GM10248 (cell line): ENCODE measurements around the gene SPINK5.

Experiments used
- CTCF ChIA-PET: fragments of 300-600 bp; sonication (Branson Sonifier 250); formaldehyde crosslinking; extraction: SDS; loops from one replicate; lab custom pipeline; 2021; ENCODE audit warnings: antibody characterized with exemption; lab: Yijun Ruan, JAX
- POLR2A ChIA-PET: fragments of 350-650 bp; sonication (Branson Sonifier 250); formaldehyde crosslinking; extraction: SDS; loops from one replicate; lab custom pipeline; 2020; ENCODE audit warnings: antibody characterized with exemption; lab: Yijun Ruan, JAX
- DNase-seq: peaks from one replicate; pipeline ENCODE4 v3.0.0; 2012; ENCODE audit errors: extremely low spot score
- CTCF ChIP-seq: IDR thresholded peaks from 2 replicates; pipeline ENCODE4 v1.5.1; 2012; ENCODE audit warnings: mild to moderate bottlenecking, low read depth; ENCODE audit errors: extremely low read depth, missing control alignments, control extremely low read depth

Gene SPINK5

DNA sequence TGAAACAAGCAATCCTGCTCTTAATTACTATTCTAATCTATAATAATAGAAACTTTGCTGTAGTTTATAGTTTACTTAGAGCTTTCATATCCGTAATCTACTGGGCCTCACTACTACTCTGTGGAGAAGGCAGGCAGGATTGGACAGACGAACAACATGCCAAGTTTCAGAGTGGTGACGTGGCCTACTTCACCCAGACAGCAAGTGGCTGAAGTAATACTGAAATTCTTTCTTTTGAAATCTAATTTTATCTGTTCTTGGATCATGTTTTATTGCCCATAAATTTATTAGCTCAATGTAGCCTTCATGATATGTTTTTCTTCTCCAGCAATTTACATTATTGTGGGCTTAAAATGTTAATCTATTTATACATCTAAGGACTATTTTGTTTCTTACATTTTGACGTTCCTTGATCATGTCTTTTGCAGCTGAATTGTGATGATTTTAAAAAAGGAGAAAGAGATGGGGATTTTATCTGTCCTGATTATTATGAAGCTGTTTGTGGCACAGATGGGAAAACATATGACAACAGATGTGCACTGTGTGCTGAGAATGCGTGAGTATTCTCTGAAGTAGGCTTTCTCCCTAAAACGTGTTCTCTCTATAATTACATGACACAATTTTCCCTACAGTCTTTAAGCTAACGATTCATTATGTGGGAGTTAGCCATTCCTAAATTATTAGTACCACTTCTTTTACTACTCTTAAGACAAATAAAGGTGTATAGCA, 22.4 kb downstream of the SPINK5 start:
- ChIA-PET POLR2A (no interaction called here), CTCF (interaction anchor here (0.9 to 2.4 kb wide), 5 partner anchors 10 to 73 kb away, joined by 3 to 9 read pairs (median 3); no protein-coding TSS in a partner anchor)
- no peak for DNase-seq
- TF ChIP-seq CTCF: no peak

DNA sequence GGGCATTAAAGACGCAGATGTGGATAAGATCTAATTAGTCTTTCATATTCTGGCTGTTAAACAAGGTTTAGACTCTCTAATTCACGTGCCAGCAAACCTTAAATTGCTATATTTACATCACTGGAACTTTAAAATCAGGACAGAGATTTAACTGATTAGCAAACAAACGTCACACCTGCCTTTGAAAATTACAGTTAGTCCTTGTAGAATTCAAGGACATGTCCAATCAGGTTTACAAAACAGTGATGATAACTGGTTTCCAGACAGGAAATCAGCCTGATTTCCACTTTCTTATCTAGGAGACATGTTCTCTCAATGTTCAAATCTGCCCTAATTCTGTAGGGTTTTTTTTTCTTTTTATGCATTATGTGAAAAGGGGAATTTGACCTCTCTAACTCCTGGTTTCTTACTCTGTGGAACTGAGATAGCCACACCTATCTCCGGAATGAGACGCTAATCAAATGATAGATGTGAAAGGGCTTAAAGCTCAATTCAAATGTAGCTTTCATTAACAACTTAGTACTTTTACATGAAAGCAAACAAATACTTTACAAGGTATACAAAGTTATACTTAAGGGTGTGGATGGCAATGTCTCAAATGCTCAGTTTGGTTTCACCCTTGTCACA, 26.5 kb downstream of the SPINK5 start:
- DNase-seq: no peak
- TF ChIP-seq CTCF: no peak
- POLR2A ChIA-PET: no interaction called here
- CTCF ChIA-PET: interaction anchor here (1.0 to 1.3 kb wide), 2 partner anchors 9 to 17 kb away, joined by 3 read pairs; no protein-coding TSS in a partner anchor

DNA sequence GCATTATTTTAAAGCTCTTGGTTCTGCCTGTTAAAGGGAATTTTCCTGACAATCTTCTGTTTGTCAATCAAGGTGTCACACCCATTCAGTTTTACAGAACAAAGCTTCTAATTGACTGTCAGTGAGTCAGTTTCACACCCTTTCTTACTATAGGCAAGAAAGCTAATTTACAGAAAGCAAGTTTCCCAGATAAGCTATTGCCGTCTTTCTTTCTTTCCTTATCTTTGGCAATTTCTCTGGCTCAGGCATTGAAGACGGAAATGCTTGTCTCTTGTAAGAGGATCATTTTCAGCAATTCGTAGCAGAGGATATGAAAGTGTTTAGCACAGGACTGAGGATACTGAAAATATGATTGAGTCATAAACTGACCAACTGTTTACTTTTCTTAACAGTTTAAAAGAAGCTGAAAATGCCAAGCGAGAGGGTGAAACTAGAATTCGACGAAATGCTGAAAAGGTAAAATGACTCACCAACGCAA, 27.0 kb downstream of the SPINK5 start:
- POLR2A ChIA-PET: no interaction called here
- no peak for TF ChIP-seq CTCF
- no peak for DNase-seq
- CTCF ChIA-PET: interaction anchor here (1.0 to 1.3 kb wide), 2 partner anchors 9 to 16 kb away, joined by 3 read pairs; no protein-coding TSS in a partner anchor

- no peak for DNase-seq
- CTCF ChIA-PET: no interaction called here
- no peak for TF ChIP-seq CTCF
- POLR2A ChIA-PET: no interaction called here
Measured at GRCh38 chr5:148091991-148092964, 28.5 kb downstream of the SPINK5 start.

DNA sequence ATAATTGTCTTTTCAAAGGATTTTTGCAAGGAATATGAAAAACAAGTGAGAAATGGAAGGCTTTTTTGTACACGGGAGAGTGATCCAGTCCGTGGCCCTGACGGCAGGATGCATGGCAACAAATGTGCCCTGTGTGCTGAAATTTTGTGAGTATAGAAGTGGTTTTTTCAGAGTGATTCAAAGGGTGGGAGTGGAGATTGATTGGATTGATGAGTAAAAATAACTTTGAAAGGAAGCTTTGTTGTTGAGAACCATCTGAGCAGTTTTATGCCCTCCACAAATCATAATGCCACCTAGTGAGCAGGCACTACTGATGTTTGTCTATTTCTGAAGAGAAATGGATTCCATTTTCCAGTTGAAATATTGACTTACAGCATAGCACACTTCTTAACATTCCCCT, 30.6 kb downstream of the SPINK5 start:
- no peak for TF ChIP-seq CTCF
- ChIA-PET POLR2A (no interaction called here), CTCF (interaction anchor here (1.1 to 1.3 kb wide), 2 partner anchors 10 to 33 kb away, joined by 3 read pairs; no protein-coding TSS in a partner anchor)
- DNase-seq: no peak

- no peak for DNase-seq
- no peak for TF ChIP-seq CTCF
- CTCF ChIA-PET: no interaction called here
- POLR2A ChIA-PET: no interaction called here
Measured at GRCh38 chr5:148104226-148104625, 40.4 kb downstream of the SPINK5 start.
